GM19238 (cell line): ENCODE data around the gene CLCF1.
A peak's percentile ranks its signal among the peaks of the same experiment; 100 is the strongest.

ENCODE experiments used
- DNase-seq: peaks from one replicate; pipeline ENCODE4 v3.0.0; 2011; ENCODE audit warnings: low spot score; ENCODE audit not compliant: insufficient read length

Gene CLCF1

DNA sequence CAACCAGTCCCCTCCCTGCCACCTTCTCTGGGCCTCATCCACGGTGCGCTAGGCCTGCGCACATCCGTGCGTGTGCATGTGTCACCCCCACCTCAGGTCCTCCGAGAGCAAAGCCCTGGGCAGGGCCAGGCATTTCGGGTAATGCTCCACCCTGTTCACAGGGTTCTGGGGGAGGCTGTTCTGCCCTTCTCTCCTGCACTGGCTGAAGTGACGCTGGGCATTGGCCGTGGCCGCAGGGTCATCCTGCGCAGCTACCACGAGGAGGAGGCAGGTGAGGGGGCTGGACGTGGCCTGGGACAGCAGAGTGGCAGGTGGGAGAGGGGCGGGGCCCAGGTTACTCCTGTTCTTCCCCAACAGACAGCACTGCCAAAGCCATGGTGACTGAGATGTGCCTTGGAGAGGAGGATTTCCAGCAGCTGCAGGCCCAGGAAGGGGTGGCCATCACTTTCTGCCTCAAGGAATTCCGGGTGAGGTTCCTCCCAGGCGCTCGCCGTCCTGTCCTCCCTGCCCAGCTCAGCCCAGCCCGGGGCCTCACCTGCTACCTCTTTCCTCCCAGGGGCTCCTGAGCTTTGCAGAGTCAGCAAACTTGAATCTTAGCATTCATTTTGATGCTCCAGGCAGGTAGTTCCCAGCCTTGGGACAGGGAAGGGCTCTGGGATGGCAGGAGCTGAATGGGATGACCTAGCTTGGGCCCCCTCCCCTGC lies 22.3 kb upstream of the CLCF1 start:
- no peak for DNase-seq

GRCh38 chr11:67393990-67394389 lies 20.6 kb upstream of the CLCF1 start:
- DNase-seq = no peak

DNA sequence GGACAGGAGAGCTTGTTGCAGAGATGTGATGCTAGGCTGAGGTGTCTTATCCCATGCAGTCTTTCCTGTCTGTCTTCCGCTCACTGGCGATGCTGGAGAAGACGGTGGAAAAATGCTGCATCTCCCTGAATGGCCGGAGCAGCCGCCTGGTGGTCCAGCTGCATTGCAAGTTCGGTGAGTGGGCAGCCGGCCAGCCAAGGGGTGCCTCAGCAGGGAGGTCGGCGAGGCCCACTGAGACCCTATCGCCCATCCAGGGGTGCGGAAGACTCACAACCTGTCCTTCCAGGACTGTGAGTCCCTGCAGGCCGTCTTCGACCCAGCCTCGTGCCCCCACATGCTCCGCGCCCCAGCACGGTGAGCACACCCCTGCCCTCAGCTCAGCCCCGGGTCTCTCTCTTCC lies 20.0 kb upstream of the CLCF1 start:
- no peak for DNase-seq

GRCh38 chr11:67392183-67392715 lies 18.9 kb upstream of the CLCF1 start:
- DNase-seq = no peak

DNA sequence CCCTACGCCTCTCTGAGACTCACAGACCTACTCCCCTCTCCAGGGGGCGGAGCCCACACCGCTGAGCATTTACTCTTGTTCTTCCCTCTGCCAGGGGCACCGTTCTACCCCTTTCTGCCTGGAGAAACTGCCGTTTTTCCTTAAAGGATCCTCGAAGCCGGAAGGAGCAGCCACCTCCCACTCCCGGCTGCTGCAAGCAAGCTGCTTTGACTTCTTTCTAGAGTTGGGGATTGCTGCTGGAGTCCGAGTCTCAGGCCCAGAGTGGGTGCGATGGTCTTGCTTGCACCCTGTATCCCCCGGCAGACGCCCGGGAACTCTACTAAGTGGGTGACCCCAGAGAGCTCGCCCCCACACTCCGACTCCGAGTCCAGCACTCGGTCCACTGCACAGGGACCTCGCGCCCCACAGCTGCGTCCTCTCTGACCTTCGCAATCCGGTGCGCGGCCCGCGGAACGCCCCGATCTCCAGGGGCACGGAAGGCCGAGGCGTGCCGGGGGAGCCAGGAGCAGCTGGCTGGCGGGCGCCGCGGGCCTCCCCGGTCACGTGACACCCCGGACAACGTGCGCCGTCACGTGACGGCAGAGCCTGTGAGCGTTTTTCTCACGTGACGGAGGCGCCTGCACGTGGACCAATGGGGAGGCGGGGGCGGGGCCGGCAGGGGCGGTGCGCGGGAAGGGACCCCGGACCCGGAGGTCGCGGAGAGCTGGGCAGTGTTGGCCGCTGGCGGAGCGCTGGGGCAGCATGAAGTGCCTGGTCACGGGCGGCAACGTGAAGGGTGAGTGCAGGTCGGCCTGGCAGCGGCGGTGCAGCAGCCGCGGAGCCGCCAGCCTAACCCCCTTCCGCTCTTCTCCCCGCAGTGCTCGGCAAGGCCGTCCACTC lies 18.1 kb upstream of the CLCF1 start, which contains the start of gene RAD9A:
TSS of gene RAD9A (plus strand) at position 683 of the 879 bp plus-strand sequence. CDS start at position 742, 59 bp downstream.
- peak; percentile 99 for DNase-seq

DNA sequence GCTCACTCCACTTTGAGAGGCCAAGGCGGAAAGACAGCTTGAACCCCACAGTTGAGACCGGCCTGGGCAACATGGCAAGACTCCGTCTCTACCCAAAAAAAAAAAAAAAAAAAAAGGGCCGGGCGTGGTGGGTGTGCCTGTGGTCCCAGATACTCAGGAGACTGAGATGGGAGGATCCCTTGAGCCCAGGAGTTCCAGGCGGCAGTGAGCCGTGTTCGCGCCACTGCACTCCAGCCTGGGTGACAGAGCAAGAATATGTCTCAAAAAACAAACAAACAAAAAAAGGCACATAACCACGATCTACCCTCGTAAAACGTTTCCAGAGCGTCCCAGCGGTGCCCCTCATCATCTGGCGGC lies 17.5 kb upstream of the CLCF1 start:
- DNase-seq = no peak

DNA sequence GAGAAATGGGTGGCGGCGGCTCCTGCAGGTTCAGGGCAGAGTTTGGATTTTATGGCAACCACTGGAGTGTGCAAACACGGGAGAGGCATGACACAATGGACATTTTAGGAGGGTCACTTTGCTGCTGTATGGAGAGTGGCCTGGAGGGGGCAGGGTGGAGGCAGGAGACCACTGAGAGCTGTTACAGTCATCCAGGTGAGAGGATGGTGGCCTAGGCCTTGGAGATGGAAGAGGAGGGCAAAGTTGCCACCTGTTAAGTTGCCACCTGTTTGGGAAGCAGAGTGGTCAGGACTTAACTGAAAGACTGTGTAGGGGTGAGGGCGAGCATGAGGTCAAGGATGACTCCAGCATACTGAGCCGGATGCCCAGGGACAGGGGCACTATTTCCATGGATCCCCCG lies 16.1 kb upstream of the CLCF1 start:
- DNase-seq = no peak

- no peak for DNase-seq
Measured at GRCh38 chr11:67387518-67387917, 14.1 kb upstream of the CLCF1 start.

- no peak for DNase-seq
Measured at GRCh38 chr11:67387069-67387468, 13.7 kb upstream of the CLCF1 start.

DNA sequence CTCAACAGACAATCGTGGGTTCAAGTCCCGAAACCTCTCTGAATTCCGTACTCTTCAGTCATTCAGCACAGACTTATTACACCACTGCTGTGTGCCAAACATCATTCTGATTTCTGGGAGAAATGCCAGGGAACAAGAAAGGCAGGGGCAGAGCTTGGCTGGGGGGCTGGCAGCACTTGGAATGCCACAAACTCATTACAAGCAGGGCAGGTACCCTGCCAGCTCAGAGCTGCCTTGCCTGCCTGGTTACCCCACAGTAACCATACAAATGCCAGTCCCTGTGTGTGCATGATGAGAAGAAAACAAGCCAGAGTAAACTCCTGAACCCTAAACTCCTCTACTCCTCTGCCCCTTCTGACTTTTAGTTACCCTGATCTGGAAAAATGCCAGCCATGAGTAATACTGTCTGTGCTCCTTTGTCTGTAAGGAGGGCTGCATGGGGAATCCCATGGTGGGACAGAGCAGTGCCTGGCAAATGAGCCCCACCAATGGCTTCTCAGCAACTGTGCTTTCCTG lies 11.5 kb upstream of the CLCF1 start:
- no peak for DNase-seq

DNA sequence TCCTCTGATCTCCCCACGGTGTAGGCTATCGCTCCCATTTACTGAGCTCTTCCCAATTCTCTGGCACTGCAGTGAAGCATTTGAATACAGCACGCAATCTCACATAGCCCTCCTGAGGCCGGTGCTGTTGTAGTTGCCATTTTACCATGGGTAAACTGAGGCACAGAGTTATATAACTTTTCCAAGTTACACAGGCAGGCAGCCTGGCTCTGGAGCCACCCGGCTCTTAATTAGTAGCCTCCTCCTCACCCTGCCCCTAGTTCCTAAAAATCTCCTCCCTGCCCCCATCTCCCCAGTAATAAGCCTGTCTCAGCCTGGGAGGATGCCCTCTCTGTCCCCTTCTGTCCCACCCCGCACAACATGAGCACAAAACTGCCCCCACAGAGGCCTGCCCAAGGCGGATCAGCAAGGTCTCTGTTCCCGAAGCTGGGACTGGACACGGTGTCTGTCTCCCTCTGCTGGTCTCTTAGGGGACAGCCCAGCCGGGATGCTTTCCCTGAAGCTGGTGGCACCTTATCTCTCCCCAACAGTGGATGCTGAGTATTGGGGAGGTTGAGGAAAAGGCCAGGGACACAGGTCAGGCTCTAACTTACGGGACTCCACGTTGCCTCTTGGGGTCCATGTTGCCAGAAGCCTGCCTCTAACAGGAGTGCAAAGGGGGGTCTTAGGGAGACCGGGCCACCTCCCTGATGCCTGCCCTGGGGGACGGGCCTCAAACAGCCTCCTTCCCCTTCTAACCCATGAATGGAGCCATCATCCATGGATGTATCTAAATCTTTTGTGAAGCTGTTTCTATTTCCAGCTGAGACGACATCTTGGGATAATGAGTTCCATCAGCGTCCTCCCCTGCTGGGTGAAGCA lies 9.1 kb upstream of the CLCF1 start:
- DNase-seq = peak; percentile 73

GRCh38 chr11:67381244-67381972 lies 8.0 kb upstream of the CLCF1 start:
- no peak for DNase-seq

- no peak for DNase-seq
Measured at GRCh38 chr11:67379061-67380058, 6.0 kb upstream of the CLCF1 start.

GRCh38 chr11:67378544-67378943 lies 5.1 kb upstream of the CLCF1 start:
- no peak for DNase-seq

- DNase-seq = no peak
Measured at GRCh38 chr11:67376873-67377808, 3.7 kb upstream of the CLCF1 start.

GRCh38 chr11:67376063-67376820 lies 2.8 kb upstream of the CLCF1 start:
- DNase-seq = no peak

GRCh38 chr11:67375320-67376055 lies 2.1 kb upstream of the CLCF1 start:
- no peak for DNase-seq
